WTC11 (cell line): ENCODE measurements around the gene CSTPP1. TPM values are rescaled to one million over a fixed set of nuclear protein-coding genes. Genes with fewer than 3 reads are reported as not detected.

Experiments used
- ATAC-seq: fragments of 200-7000 bp; cut with Tn5 transposase; 2 replicates; pipeline ENCODE4 v1.10.0; 2021; ENCODE audit warnings: mild to moderate bottlenecking, moderate library complexity
- CTCF ChIA-PET: fragments of 300-600 bp; sonication (Branson Sonifier 250); formaldehyde crosslinking; loops from one replicate; lab custom pipeline; 2021; ENCODE audit warnings: antibody characterized with exemption; lab: Charles Lee
- POLR2A ChIA-PET: fragments of 350-600 bp; sonication (Branson Sonifier 250); formaldehyde crosslinking; loops from one replicate; lab custom pipeline; 2021; ENCODE audit warnings: antibody characterized with exemption; lab: Charles Lee
- DNase-seq: peaks from one replicate; pipeline ENCODE4 v3.0.0; 2021; ENCODE audit warnings: low spot score
- H3K27ac Mint-ChIP-seq: 2 replicates; pipeline ENCODE4 v1.8.0; 2021; ENCODE audit warnings: mixed read lengths
- H3K27me3 Mint-ChIP-seq: 2 replicates; pipeline ENCODE4 v1.8.0; 2021; ENCODE audit warnings: low read depth, mild to moderate bottlenecking, moderate library complexity, mixed read lengths
- H3K36me3 Mint-ChIP-seq: 2 replicates; pipeline ENCODE4 v1.8.0; 2021; ENCODE audit warnings: mixed read lengths
- H3K4me1 Mint-ChIP-seq: 2 replicates; pipeline ENCODE4 v1.8.0; 2022; ENCODE audit warnings: mixed read lengths
- H3K4me3 Mint-ChIP-seq: 2 replicates; pipeline ENCODE4 v1.8.0; 2021; ENCODE audit warnings: mild to moderate bottlenecking, moderate library complexity, mixed read lengths
- H3K9me3 Mint-ChIP-seq: 2 replicates; pipeline ENCODE4 v1.8.0; 2021; ENCODE audit warnings: mixed read lengths
- AR ChIP-seq: fragments of 250-450 bp; sonication (Bioruptor Pico); IDR thresholded peaks from 2 replicates; pipeline ENCODE4 v1.9.0; 2021; ENCODE audit warnings: mild to moderate bottlenecking
- ARID4B ChIP-seq: sonication (generic); formaldehyde crosslinking; IDR thresholded peaks from 2 replicates; pipeline ENCODE4 v1.8.0; 2023; ENCODE audit warnings: missing genetic modification reagents, mild to moderate bottlenecking, borderline replicate concordance
- CREM ChIP-seq: sonication (generic); formaldehyde crosslinking; IDR thresholded peaks from 2 replicates; pipeline ENCODE4 v1.8.1; 2022; ENCODE audit warnings: mild to moderate bottlenecking, missing genetic modification reagents, moderate library complexity
- E2F5 ChIP-seq: sonication (generic); formaldehyde crosslinking; IDR thresholded peaks from 2 replicates; pipeline ENCODE4 v1.8.1; 2022; ENCODE audit warnings: mild to moderate bottlenecking, moderate library complexity, missing genetic modification reagents
- ETV6 ChIP-seq: sonication (generic); formaldehyde crosslinking; IDR thresholded peaks from 2 replicates; pipeline ENCODE4 v1.8.1; 2022; ENCODE audit warnings: mild to moderate bottlenecking, missing genetic modification reagents
- HMGA2 ChIP-seq: fragments of 250-450 bp; sonication (Bioruptor Pico); IDR thresholded peaks from 2 replicates; pipeline ENCODE4 v1.4.0; 2021; ENCODE audit warnings: mild to moderate bottlenecking, moderate library complexity
- NFATC4 ChIP-seq: fragments of 250-450 bp; sonication (Bioruptor Pico); IDR thresholded peaks from 2 replicates; pipeline ENCODE4 v1.9.0; 2021; ENCODE audit warnings: mild to moderate bottlenecking
- PREB ChIP-seq: sonication (generic); formaldehyde crosslinking; IDR thresholded peaks from 2 replicates; pipeline ENCODE4 v1.8.1; 2022; ENCODE audit warnings: mild to moderate bottlenecking, missing genetic modification reagents, moderate library complexity, borderline replicate concordance
- RORB ChIP-seq: fragments of 250-450 bp; sonication (Bioruptor Pico); IDR thresholded peaks from 2 replicates; pipeline ENCODE4 v1.9.0; 2021; ENCODE audit warnings: mild to moderate bottlenecking
- SP1 ChIP-seq: sonication (generic); formaldehyde crosslinking; conservative IDR thresholded peaks from 2 replicates; pipeline ENCODE4 v1.8.1; 2022; ENCODE audit warnings: missing genetic modification reagents
- TEAD4 ChIP-seq: sonication (generic); formaldehyde crosslinking; IDR thresholded peaks from 2 replicates; pipeline ENCODE4 v1.8.0; 2022; ENCODE audit warnings: mild to moderate bottlenecking, missing genetic modification reagents
- ZBTB21 ChIP-seq: sonication (generic); formaldehyde crosslinking; IDR thresholded peaks from 2 replicates; pipeline ENCODE4 v1.8.1; 2023; ENCODE audit warnings: mild to moderate bottlenecking, missing genetic modification reagents, borderline replicate concordance
- ZNF232 ChIP-seq: sonication (generic); formaldehyde crosslinking; IDR thresholded peaks from 2 replicates; pipeline ENCODE4 v1.8.0; 2022; ENCODE audit warnings: mild to moderate bottlenecking, missing genetic modification reagents
- ZNF512 ChIP-seq: sonication (generic); formaldehyde crosslinking; IDR thresholded peaks from 2 replicates; pipeline ENCODE4 v1.8.1; 2022; ENCODE audit warnings: missing genetic modification reagents, borderline replicate concordance
- ZNF532 ChIP-seq: fragments of 250-450 bp; sonication (Bioruptor Pico); IDR thresholded peaks from 2 replicates; pipeline ENCODE4 v1.9.0; 2021; ENCODE audit warnings: mild to moderate bottlenecking, borderline replicate concordance
- total RNA-seq: library from RNA; stranded (reverse); gene quantifications from 3 replicates; pipeline ENCODE4 v1.2.3, GENCODE V29; 2021

CSTPP1 gene
- total RNA-seq, 1 experiment from 2014 or later, result 23.6 TPM

- POLR2A ChIA-PET, result no interaction called here
- Mint-ChIP-seq H3K27me3 (peaks cover 20% of the 10 kb centered on the region), H3K4me3 (no peak overlapping the region), H3K36me3 (no peaks in the 10 kb centered on the region), H3K27ac (no peak overlapping the region), H3K4me1 (peaks cover 7% of the 10 kb centered on the region), H3K9me3 (no peaks in the 10 kb centered on the region)
- ATAC-seq (no peak), DNase-seq (no peak)
- CTCF ChIA-PET, result interaction anchor here (0.5 to 2.6 kb wide), 4 partner anchors 92 to 1611 kb away, joined by 3 to 20 read pairs (median 3); no protein-coding TSS in a partner anchor
- TF ChIP-seq PREB (CRISPR knock-in tag) (no peak), ZNF232 (CRISPR knock-in tag) (no peak), ARID4B (CRISPR knock-in tag) (no peak), SP1 (CRISPR knock-in tag) (no peak), CREM (CRISPR knock-in tag) (no peak)
Measured at GRCh38 chr11:46982797-46983452, 46.4 kb downstream of the CSTPP1 start.

- ChIA-PET POLR2A (no interaction called here), CTCF (interaction anchor here (0.6 to 2.6 kb wide), 3 partner anchors 169 to 1611 kb away, joined by 3 to 20 read pairs (median 3); no protein-coding TSS in a partner anchor)
- no peaks in the 10 kb centered on the region; the same call in 1 of the 2 replicates for H3K4me1 Mint-ChIP-seq
- peaks cover 13% of the 10 kb centered on the region for H3K27me3 Mint-ChIP-seq
- no peak for DNase-seq
- H3K9me3 Mint-ChIP-seq, result no peaks in the 10 kb centered on the region
- no peak overlapping the region for H3K4me3 Mint-ChIP-seq
- peak; percentile 38; the same call in 1 of the 2 replicates for ATAC-seq
- peaks cover 3% of the 10 kb centered on the region; the same call in 1 of the 2 replicates for H3K36me3 Mint-ChIP-seq
- TF ChIP-seq AR (CRISPR knock-in tag), result no peak
- no peak for TF ChIP-seq HMGA2
- TF ChIP-seq RORB (CRISPR knock-in tag), result no peak
- no peak for TF ChIP-seq ZBTB21 (CRISPR knock-in tag)
- TF ChIP-seq ETV6 (CRISPR knock-in tag), result no peak
- no peak overlapping the region for H3K27ac Mint-ChIP-seq
Measured at GRCh38 chr11:46983598-46983997, 47.0 kb downstream of the CSTPP1 start.

- no peak overlapping the region for H3K27ac Mint-ChIP-seq
- peaks cover 6% of the 10 kb centered on the region for H3K27me3 Mint-ChIP-seq
- peaks cover 6% of the 10 kb centered on the region for H3K36me3 Mint-ChIP-seq
- ChIA-PET CTCF (interaction anchor here (2.6 kb wide), 1 partner anchor 168 kb away, joined by 20 read pairs; no protein-coding TSS in a partner anchor), POLR2A (interaction anchor here (0.6 kb wide), 1 partner anchor 20 kb away, joined by 3 read pairs; no protein-coding TSS in a partner anchor)
- H3K4me3 Mint-ChIP-seq, result no peak overlapping the region
- no peaks in the 10 kb centered on the region for H3K4me1 Mint-ChIP-seq
- no peak for DNase-seq
- no peak for ATAC-seq
- peaks cover 3% of the 10 kb centered on the region for H3K9me3 Mint-ChIP-seq
- TF ChIP-seq TEAD4 (CRISPR knock-in tag) (no peak), E2F5 (no peak), NFATC4 (CRISPR knock-in tag) (no peak), ZNF512 (CRISPR knock-in tag) (no peak), ZNF532 (no peak)
Measured at GRCh38 chr11:46984548-46984947, 48.0 kb downstream of the CSTPP1 start.
